ENCODE measurements around the gene ZNF227.

- TF ChIP-seq CTCF (optimal IDR thresholded peaks at IDR 0.05 in 1 of 3, IDR thresholded peaks at IDR 0.05 in 1 of 3, conservative IDR thresholded peaks at IDR 0.05 in 1 of 3; ENCODE audit: extremely low read depth in 1 of 3, insufficient read depth in 2 of 3, low read length in 3 of 3) (no peak), EZH2 (IDR thresholded peaks at IDR 0.05; ENCODE audit: low read length) (no peak)
Measured at GRCh38 chr19:44190020-44190419, 22.3 kb upstream of the ZNF227 start.

All from keratinocyte (primary cell).